ENCODE measurements around the gene RHBDF1.

Gene RHBDF1

GRCh38 chr16:43294-43693 lies 29.1 kb downstream of the RHBDF1 start:
- H3K4me3 ChIP-seq (ENCODE audit: low read depth, low read length) = no peak overlapping the region
- no peaks in the 10 kb centered on the region for H3K27me3 ChIP-seq (ENCODE audit: insufficient read depth, low read length)
- H3K23ac ChIP-seq (ENCODE audit: low read length) = no peak overlapping the region
- no peak overlapping the region for H2AFZ ChIP-seq (ENCODE audit: insufficient read depth, low read length, poor library complexity)
- H3K79me1 ChIP-seq (ENCODE audit: low read length) = no peaks in the 10 kb centered on the region
- no peaks in the 10 kb centered on the region for H3K4me1 ChIP-seq (ENCODE audit: control insufficient read depth in 1 of 2, insufficient read depth in 2 of 2, low read length in 2 of 2)
- H3K27ac ChIP-seq (ENCODE audit: low read depth, low read length) = no peak overlapping the region
- H2BK12ac ChIP-seq (ENCODE audit: low read length) = no peak overlapping the region
- no peak overlapping the region for H3K14ac ChIP-seq (ENCODE audit: low read length)
- no peak overlapping the region for H4K8ac ChIP-seq (ENCODE audit: low read depth, low read length)
- H2BK120ac ChIP-seq (ENCODE audit: insufficient read depth, low read length, poor library complexity) = no peak overlapping the region
- no peak overlapping the region for H3K18ac ChIP-seq (ENCODE audit: low read length)
- H3K4me2 ChIP-seq (ENCODE audit: low read length) = no peak overlapping the region
- no peak overlapping the region for H2BK5ac ChIP-seq (ENCODE audit: low read depth, low read length, poor library complexity)
- H3K36me3 ChIP-seq (ENCODE audit: control insufficient read depth in 1 of 2, insufficient read depth in 2 of 2, low read length in 2 of 2) = peaks cover 14 to 20% of the 10 kb centered on the region in 2 experiments
- H3K9ac ChIP-seq (ENCODE audit: low read length) = no peak overlapping the region
- no peak overlapping the region for H4K91ac ChIP-seq (ENCODE audit: low read depth, low read length)
- no peak overlapping the region for H3K4ac ChIP-seq (ENCODE audit: low read depth, low read length)
- no peaks in the 10 kb centered on the region for H3K79me2 ChIP-seq (ENCODE audit: control insufficient read depth, insufficient read depth, low read length, poor library complexity)
- H2AK5ac ChIP-seq (ENCODE audit: low read length) = no peak overlapping the region
- no peak overlapping the region for H4K12ac ChIP-seq (ENCODE audit: low read depth, low read length)
- H3K9me3 ChIP-seq (ENCODE audit: insufficient read depth, low read depth, low read length) = peaks cover 5% of the 10 kb centered on the region
- no CpG with 5 or more reads among the region's 5 CpGs for WGBS (ENCODE audit: extremely low coverage, insufficient coverage, insufficient read length)
- no peak for DNase-seq

- Histone ChIP-seq H3K9me3 (ENCODE audit: insufficient read depth, low read depth, low read length) (peaks cover 5% of the 10 kb centered on the region), H3K18ac (ENCODE audit: low read length) (no peak overlapping the region), H3K79me2 (ENCODE audit: control insufficient read depth, insufficient read depth, low read length, poor library complexity) (no peaks in the 10 kb centered on the region), H3K4me1 (ENCODE audit: control insufficient read depth in 1 of 2, insufficient read depth in 2 of 2, low read length in 2 of 2) (no peaks in the 10 kb centered on the region), H2BK120ac (ENCODE audit: insufficient read depth, low read length, poor library complexity) (no peak overlapping the region), H4K12ac (ENCODE audit: low read depth, low read length) (no peak overlapping the region), H3K36me3 (ENCODE audit: control insufficient read depth in 1 of 2, insufficient read depth in 2 of 2, low read length in 2 of 2) (peaks cover 14 to 17% of the 10 kb centered on the region in 2 experiments), H2BK12ac (ENCODE audit: low read length) (no peak overlapping the region), H4K8ac (ENCODE audit: low read depth, low read length) (no peak overlapping the region), H3K4me3 (ENCODE audit: low read depth, low read length) (no peak overlapping the region), H3K4ac (ENCODE audit: low read depth, low read length) (no peak overlapping the region), H2AK5ac (ENCODE audit: low read length) (no peak overlapping the region), H2BK5ac (ENCODE audit: low read depth, low read length, poor library complexity) (no peak overlapping the region), H3K27ac (ENCODE audit: low read depth, low read length) (no peak overlapping the region), H2AFZ (ENCODE audit: insufficient read depth, low read length, poor library complexity) (no peak overlapping the region), H4K91ac (ENCODE audit: low read depth, low read length) (no peak overlapping the region), H3K23ac (ENCODE audit: low read length) (no peak overlapping the region), H3K9ac (ENCODE audit: low read length) (no peak overlapping the region), H3K27me3 (ENCODE audit: insufficient read depth, low read length) (no peaks in the 10 kb centered on the region), H3K79me1 (ENCODE audit: low read length) (no peaks in the 10 kb centered on the region), H3K4me2 (ENCODE audit: low read length) (no peak overlapping the region), H3K14ac (ENCODE audit: low read length) (no peak overlapping the region)
- DNase-seq = no peak
- WGBS (ENCODE audit: extremely low coverage, insufficient coverage, insufficient read length) = no CpG with 5 or more reads among the region's 4 CpGs
Measured at GRCh38 chr16:42691-43090, 29.7 kb downstream of the RHBDF1 start.

GRCh38 chr16:42069-42457 lies 30.4 kb downstream of the RHBDF1 start:
- H3K14ac ChIP-seq (ENCODE audit: low read length) = no peak overlapping the region
- no peak overlapping the region for H3K18ac ChIP-seq (ENCODE audit: low read length)
- H3K79me2 ChIP-seq (ENCODE audit: control insufficient read depth, insufficient read depth, low read length, poor library complexity) = no peaks in the 10 kb centered on the region
- H4K91ac ChIP-seq (ENCODE audit: low read depth, low read length) = no peak overlapping the region
- no peak overlapping the region for H3K27ac ChIP-seq (ENCODE audit: low read depth, low read length)
- H2AK5ac ChIP-seq (ENCODE audit: low read length) = no peak overlapping the region
- no CpG with 5 or more reads among the region's 11 CpGs for WGBS (ENCODE audit: extremely low coverage, insufficient coverage, insufficient read length)
- H3K79me1 ChIP-seq (ENCODE audit: low read length) = no peaks in the 10 kb centered on the region
- H2BK12ac ChIP-seq (ENCODE audit: low read length) = no peak overlapping the region
- no peak overlapping the region for H3K4me3 ChIP-seq (ENCODE audit: low read depth, low read length)
- H4K8ac ChIP-seq (ENCODE audit: low read depth, low read length) = no peak overlapping the region
- no peak for DNase-seq
- no peak overlapping the region for H2BK5ac ChIP-seq (ENCODE audit: low read depth, low read length, poor library complexity)
- H3K27me3 ChIP-seq (ENCODE audit: insufficient read depth, low read length) = no peaks in the 10 kb centered on the region
- no peak overlapping the region for H3K23ac ChIP-seq (ENCODE audit: low read length)
- H3K9ac ChIP-seq (ENCODE audit: low read length) = no peak overlapping the region
- peaks cover 5% of the 10 kb centered on the region for H3K9me3 ChIP-seq (ENCODE audit: insufficient read depth, low read depth, low read length)
- no peak overlapping the region for H4K12ac ChIP-seq (ENCODE audit: low read depth, low read length)
- H3K36me3 ChIP-seq (ENCODE audit: control insufficient read depth in 1 of 2, insufficient read depth in 2 of 2, low read length in 2 of 2) = peaks cover 10 to 14% of the 10 kb centered on the region in 2 experiments
- H2AFZ ChIP-seq (ENCODE audit: insufficient read depth, low read length, poor library complexity) = no peak overlapping the region
- H2BK120ac ChIP-seq (ENCODE audit: insufficient read depth, low read length, poor library complexity) = no peak overlapping the region
- no peak overlapping the region for H3K4me2 ChIP-seq (ENCODE audit: low read length)
- H3K4ac ChIP-seq (ENCODE audit: low read depth, low read length) = no peak overlapping the region
- no peaks in the 10 kb centered on the region for H3K4me1 ChIP-seq (ENCODE audit: control insufficient read depth in 1 of 2, insufficient read depth in 2 of 2, low read length in 2 of 2)

- peaks cover 10 to 13% of the 10 kb centered on the region in 2 experiments for H3K36me3 ChIP-seq (ENCODE audit: control insufficient read depth in 1 of 2, insufficient read depth in 2 of 2, low read length in 2 of 2)
- H2BK5ac ChIP-seq (ENCODE audit: low read depth, low read length, poor library complexity) = no peak overlapping the region
- no peak overlapping the region for H2BK120ac ChIP-seq (ENCODE audit: insufficient read depth, low read length, poor library complexity)
- no peak overlapping the region for H3K4ac ChIP-seq (ENCODE audit: low read depth, low read length)
- no peak overlapping the region for H3K23ac ChIP-seq (ENCODE audit: low read length)
- H3K18ac ChIP-seq (ENCODE audit: low read length) = no peak overlapping the region
- H3K4me1 ChIP-seq (ENCODE audit: control insufficient read depth in 1 of 2, insufficient read depth in 2 of 2, low read length in 2 of 2) = no peaks in the 10 kb centered on the region
- H3K27ac ChIP-seq (ENCODE audit: low read depth, low read length) = no peak overlapping the region
- H3K4me2 ChIP-seq (ENCODE audit: low read length) = no peak overlapping the region
- no peak for DNase-seq
- H3K4me3 ChIP-seq (ENCODE audit: low read depth, low read length) = no peak overlapping the region
- H4K8ac ChIP-seq (ENCODE audit: low read depth, low read length) = no peak overlapping the region
- no peak overlapping the region for H2AFZ ChIP-seq (ENCODE audit: insufficient read depth, low read length, poor library complexity)
- H4K91ac ChIP-seq (ENCODE audit: low read depth, low read length) = no peak overlapping the region
- WGBS (ENCODE audit: extremely low coverage, insufficient coverage, insufficient read length) = no CpG with 5 or more reads among the region's 22 CpGs
- H3K9me3 ChIP-seq (ENCODE audit: insufficient read depth, low read depth, low read length) = peaks cover 5% of the 10 kb centered on the region
- no peak overlapping the region for H2AK5ac ChIP-seq (ENCODE audit: low read length)
- H2BK12ac ChIP-seq (ENCODE audit: low read length) = no peak overlapping the region
- H3K27me3 ChIP-seq (ENCODE audit: insufficient read depth, low read length) = no peaks in the 10 kb centered on the region
- H3K14ac ChIP-seq (ENCODE audit: low read length) = no peak overlapping the region
- no peaks in the 10 kb centered on the region for H3K79me2 ChIP-seq (ENCODE audit: control insufficient read depth, insufficient read depth, low read length, poor library complexity)
- H3K9ac ChIP-seq (ENCODE audit: low read length) = no peak overlapping the region
- no peak overlapping the region for H4K12ac ChIP-seq (ENCODE audit: low read depth, low read length)
- H3K79me1 ChIP-seq (ENCODE audit: low read length) = no peaks in the 10 kb centered on the region
Measured at GRCh38 chr16:41439-42068, 30.9 kb downstream of the RHBDF1 start.

All from trophoblast cell (in vitro differentiated cells and primary cell).